SJSA1 (cell line): ENCODE measurements around the gene RPS6KA2. TPM values are rescaled to one million over a fixed set of nuclear protein-coding genes. Genes with fewer than 3 reads are reported as not detected.
"Not testable (repeated sequence)": the region's sequence is repeated elsewhere in the genome, so short reads cannot be mapped to it uniquely, and the experiment has no call there.

Experiments
- DNase-seq, 2 experiments: peaks; one replicate each; pipeline ENCODE4 v3.0.0-alpha.2; 2015 to 2020; ENCODE audit warnings: low spot score in 2 of 2, low read depth in 1 of 2
- H3K27ac ChIP-seq: fragments of 250-450 bp; sonication (Bioruptor Pico); 2 replicates; pipeline ENCODE4 v1.5.1; 2020; ENCODE audit warnings: mild to moderate bottlenecking, moderate library complexity
- H3K27me3 ChIP-seq: fragments of 250-450 bp; sonication (Bioruptor Pico); replicated peaks from 2 replicates; pipeline ENCODE4 v1.5.1; 2020; ENCODE audit warnings: mild to moderate bottlenecking, moderate library complexity
- H3K36me3 ChIP-seq: fragments of 250-450 bp; sonication (Bioruptor Pico); 2 replicates; pipeline ENCODE4 v1.5.1; 2020; ENCODE audit warnings: mild to moderate bottlenecking
- H3K4me1 ChIP-seq: fragments of 250-450 bp; sonication (Bioruptor Pico); replicated peaks from 2 replicates; pipeline ENCODE4 v1.6.1; 2021; ENCODE audit warnings: mild to moderate bottlenecking
- H3K4me3 ChIP-seq: fragments of 250-450 bp; sonication (Bioruptor Pico); 2 replicates; pipeline ENCODE4 v1.5.1; 2020; ENCODE audit warnings: mild to moderate bottlenecking
- H3K9me3 ChIP-seq: fragments of 250-450 bp; sonication (Bioruptor Pico); replicated peaks from 2 replicates; pipeline ENCODE4 v1.5.1; 2020; ENCODE audit warnings: mild to moderate bottlenecking
- total RNA-seq: library from RNA; depleted of rRNA; stranded (reverse); fragments of >200 nt; shearing (Covaris generic); gene quantifications from 2 replicates; pipeline ENCODE4 v1.2.3, GENCODE V29; 2014

Gene RPS6KA2
- total RNA-seq, 1 experiment from 2014 or later: 16.2 TPM

DNA sequence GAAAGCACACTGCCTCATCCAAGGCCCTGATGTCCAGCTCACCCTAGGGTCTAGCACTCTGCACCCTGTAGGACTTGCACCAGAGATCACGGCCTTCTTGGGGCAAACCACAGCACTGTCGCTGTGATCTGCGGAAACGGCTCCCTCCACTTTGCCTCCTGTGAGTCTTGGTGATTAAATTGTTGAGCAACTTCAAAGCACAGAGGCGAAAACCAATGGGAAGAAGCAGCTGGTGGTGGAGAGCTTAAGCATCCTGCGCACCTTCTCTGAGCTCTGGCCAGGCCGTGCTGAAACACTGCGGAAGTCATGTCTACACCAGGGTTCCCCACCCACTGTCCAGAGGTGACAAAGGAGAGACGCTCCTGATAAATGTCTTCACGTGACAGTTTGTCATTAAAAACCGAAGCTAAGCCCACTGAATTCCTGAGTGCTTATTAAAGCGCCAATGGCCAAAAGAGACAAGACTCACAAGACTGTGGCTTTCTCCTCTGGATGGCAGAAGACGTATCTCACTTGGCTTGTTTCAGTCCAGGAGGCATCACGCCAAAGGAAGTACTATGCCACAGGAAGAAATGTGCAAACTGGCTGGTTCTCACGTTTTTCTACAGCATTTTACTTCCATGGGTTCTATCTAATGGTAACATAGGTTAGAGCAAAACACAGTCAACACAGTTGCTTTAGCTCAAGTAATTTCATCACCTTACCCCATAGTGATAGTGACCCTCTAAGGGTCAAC lies 43.7 kb downstream of the RPS6KA2 start:
- Histone ChIP-seq H3K4me3 (no peak overlapping the region), H3K27me3 (no peaks in the 10 kb centered on the region), H3K27ac (no peak overlapping the region), H3K36me3 (no peaks in the 10 kb centered on the region), H3K9me3 (no peaks in the 10 kb centered on the region), H3K4me1 (peaks cover 13% of the 10 kb centered on the region)
- no peak for DNase-seq

- H3K27me3 ChIP-seq: no peaks in the 10 kb centered on the region
- no peaks in the 10 kb centered on the region for H3K9me3 ChIP-seq
- H3K27ac ChIP-seq: no peak overlapping the region
- no peak for DNase-seq
- peaks cover 13% of the 10 kb centered on the region for H3K4me1 ChIP-seq
- no peak overlapping the region for H3K4me3 ChIP-seq
- no peaks in the 10 kb centered on the region for H3K36me3 ChIP-seq
Observed at GRCh38 chr6:166582258-166582657, 44.8 kb downstream of the RPS6KA2 start.

- H3K4me3 ChIP-seq, H3K9me3 ChIP-seq, DNase-seq, H3K36me3 ChIP-seq, H3K27ac ChIP-seq, H3K27me3 ChIP-seq: not testable (repeated sequence)
- H3K4me1 ChIP-seq: peaks cover 13% of the 10 kb centered on the region
Observed at GRCh38 chr6:166581801-166582200, 45.2 kb downstream of the RPS6KA2 start.

- Histone ChIP-seq H3K36me3 (no peaks in the 10 kb centered on the region), H3K9me3 (no peaks in the 10 kb centered on the region), H3K27ac (peak overlapping the region; percentile 43; the same call in 1 of the 2 replicates), H3K4me1 (peaks cover 13% of the 10 kb centered on the region), H3K27me3 (no peaks in the 10 kb centered on the region), H3K4me3 (no peak overlapping the region)
- no peak for DNase-seq
Observed at GRCh38 chr6:166581091-166581511, 46.0 kb downstream of the RPS6KA2 start.

DNA sequence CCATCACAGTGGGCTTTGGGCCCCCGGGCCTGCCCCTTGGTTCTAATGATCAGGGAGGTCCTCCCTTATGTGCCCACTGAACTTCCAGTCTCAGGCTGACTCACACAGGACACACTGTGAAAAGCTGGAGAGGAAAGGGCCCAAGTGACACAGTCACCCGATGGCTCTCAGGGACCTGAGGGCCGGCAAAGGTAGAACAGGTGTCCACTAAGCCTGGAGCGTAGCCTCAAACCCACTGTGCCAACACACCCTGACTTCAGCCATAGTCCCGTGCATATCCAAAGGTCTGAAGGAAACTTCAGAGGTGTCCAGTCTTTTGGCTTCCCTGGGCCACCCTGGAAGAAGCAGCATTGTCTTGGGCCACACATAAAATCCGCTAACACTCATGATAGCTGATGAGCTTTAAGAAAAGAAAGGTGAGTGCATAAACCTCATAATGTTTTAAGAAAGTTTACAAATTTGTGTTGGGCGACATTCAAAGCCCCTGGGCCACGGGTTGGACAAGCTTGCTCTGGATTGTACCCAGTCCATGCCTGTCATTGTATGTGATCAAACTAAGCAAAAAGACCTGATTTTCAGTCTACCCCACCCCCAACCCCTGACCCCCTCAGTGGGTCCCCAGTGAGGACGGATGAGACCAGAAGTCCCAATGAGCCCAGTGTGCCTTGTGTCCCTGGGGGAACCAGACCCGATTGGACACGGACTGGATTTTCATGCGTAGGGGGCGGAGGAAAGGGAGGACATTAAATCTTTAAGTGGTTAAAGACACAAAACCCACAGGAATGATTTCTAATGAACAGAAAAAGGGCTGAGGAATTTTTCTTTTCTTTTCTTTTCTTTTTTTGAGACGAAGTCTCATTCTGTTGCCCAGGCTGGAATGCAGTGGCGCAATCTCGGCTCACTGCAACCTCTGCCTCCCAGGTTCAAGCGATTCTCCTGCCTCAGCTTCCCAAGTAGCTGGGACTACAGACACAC lies 46.7 kb downstream of the RPS6KA2 start:
- no peaks in the 10 kb centered on the region for H3K27me3 ChIP-seq

DNA sequence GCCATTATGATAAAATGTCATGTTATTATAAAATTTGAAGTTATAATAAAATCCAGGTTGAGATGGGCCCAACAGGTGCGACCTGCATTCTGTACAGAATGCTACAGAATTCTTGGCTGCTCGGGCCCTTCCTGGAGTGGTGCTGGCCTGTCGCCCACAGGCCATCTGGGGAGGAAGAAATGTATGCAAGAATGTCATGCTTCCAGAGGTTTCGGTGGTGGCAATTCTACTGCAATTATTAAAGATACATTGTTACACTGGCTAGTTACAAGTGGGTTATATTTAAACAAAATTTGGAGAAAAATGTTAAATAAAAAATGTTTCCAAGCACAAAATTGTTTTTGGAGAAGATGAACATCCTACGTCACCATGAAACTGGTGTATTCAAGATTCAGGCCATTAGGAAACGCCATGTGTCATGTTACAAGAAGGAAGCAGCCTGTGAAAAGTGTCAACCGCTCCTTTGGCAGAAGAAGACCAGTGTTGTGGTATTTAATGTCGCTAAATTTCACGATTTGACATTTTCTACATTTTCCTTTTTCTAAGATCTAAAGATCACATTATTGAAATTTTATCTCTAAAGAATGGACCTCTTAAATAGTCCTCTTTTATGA lies 47.7 kb downstream of the RPS6KA2 start:
- H3K9me3 ChIP-seq: no peaks in the 10 kb centered on the region
- H3K4me3 ChIP-seq: no peak overlapping the region
- H3K36me3 ChIP-seq: no peaks in the 10 kb centered on the region
- DNase-seq: no peak
- H3K27ac ChIP-seq: no peak overlapping the region
- peaks cover 13% of the 10 kb centered on the region for H3K4me1 ChIP-seq
- H3K27me3 ChIP-seq: no peaks in the 10 kb centered on the region

More for the DNA sequence above, 46.7 kb downstream of the RPS6KA2 start:
- Histone ChIP-seq H3K9me3 (no peaks in the 10 kb centered on the region), H3K4me1 (peaks cover 13% of the 10 kb centered on the region), H3K4me3 (no peak overlapping the region), H3K36me3 (no peaks in the 10 kb centered on the region), H3K27ac (peak overlapping the region; percentile 43; the same call in 1 of the 2 replicates)
- no peak for DNase-seq

- Histone ChIP-seq H3K27me3 (no peaks in the 10 kb centered on the region), H3K36me3 (no peaks in the 10 kb centered on the region), H3K4me3 (no peak overlapping the region), H3K4me1 (peaks cover 13% of the 10 kb centered on the region), H3K27ac (no peak overlapping the region), H3K9me3 (no peaks in the 10 kb centered on the region)
- DNase-seq: no peak
Observed at GRCh38 chr6:166578536-166579236, 48.4 kb downstream of the RPS6KA2 start.

DNA sequence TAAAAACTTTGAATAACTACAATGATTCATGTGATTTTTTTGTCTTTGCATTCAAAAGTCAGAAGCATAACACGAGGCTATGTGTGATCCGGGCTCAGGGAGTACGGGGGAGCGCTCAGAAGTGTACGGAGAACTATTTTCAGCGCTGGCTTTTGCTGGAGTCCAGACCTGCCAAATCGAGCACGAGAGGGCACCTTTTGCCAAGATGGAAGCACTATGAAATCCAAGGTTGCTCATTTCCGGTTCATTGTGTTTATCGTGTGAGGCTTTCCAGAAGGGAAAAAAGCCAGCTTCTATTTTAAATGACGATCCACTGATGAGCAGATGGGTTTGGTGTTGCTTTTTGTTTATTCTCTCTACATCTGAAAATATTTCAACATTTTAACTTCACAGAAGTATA lies 51.8 kb downstream of the RPS6KA2 start:
- H3K36me3 ChIP-seq: no peaks in the 10 kb centered on the region
- H3K4me3 ChIP-seq: no peak overlapping the region
- peaks cover 29% of the 10 kb centered on the region for H3K4me1 ChIP-seq
- no peaks in the 10 kb centered on the region for H3K9me3 ChIP-seq
- no peak for DNase-seq
- no peaks in the 10 kb centered on the region for H3K27me3 ChIP-seq
- H3K27ac ChIP-seq: no peak overlapping the region

DNA sequence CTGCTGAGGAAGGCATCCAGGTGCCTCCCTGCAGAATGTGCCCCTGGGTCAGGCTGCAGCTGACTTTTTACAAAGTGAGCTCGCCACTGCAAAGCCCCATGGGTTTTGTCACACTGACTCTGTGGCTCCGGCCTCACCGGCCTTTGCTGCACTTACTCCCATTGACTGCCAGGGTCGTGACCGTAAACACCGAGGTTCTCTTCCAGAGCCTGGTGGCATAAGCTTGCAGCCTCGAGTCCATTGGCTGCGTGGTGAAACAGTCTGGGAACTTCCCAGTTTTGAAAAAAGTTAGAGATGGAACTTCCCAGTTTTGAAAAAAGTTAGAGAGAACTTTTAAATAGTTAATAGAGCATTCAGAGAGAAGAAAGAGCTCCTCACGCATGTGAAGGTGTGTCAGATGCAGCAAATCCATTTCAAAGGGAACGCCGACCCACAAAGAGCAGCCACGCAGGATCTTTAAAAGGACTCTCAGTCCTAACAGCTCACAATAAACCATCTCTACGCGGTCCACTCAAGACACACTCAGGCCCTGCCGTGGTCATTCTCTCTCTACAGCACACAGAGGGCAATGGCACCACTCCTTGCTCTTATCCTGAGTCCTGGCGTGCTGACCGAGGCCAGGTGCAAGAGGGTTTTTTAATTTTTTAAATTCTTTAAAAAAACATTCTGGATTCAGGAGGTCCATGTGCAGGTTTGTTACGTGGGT lies 53.4 kb downstream of the RPS6KA2 start:
- H3K4me3 ChIP-seq: no peak overlapping the region
- DNase-seq: no peak
- peaks cover 26% of the 10 kb centered on the region for H3K4me1 ChIP-seq
- no peaks in the 10 kb centered on the region for H3K36me3 ChIP-seq
- no peaks in the 10 kb centered on the region for H3K9me3 ChIP-seq
- H3K27me3 ChIP-seq: no peaks in the 10 kb centered on the region
- H3K27ac ChIP-seq: no peak overlapping the region

GRCh38 chr6:166572370-166573261 lies 54.4 kb downstream of the RPS6KA2 start:
- Histone ChIP-seq H3K27me3 (no peaks in the 10 kb centered on the region), H3K27ac (peak overlapping the region; percentile 79), H3K9me3 (no peaks in the 10 kb centered on the region), H3K36me3 (no peaks in the 10 kb centered on the region), H3K4me3 (no peak overlapping the region), H3K4me1 (peaks cover 33% of the 10 kb centered on the region)
- DNase-seq: peak; percentile 81 to 87

- no peak overlapping the region for H3K27ac ChIP-seq
- peak in 1 of 2 experiments; percentile 28 for DNase-seq
- no peaks in the 10 kb centered on the region for H3K36me3 ChIP-seq
- no peaks in the 10 kb centered on the region for H3K27me3 ChIP-seq
- no peaks in the 10 kb centered on the region for H3K9me3 ChIP-seq
- peaks cover 48% of the 10 kb centered on the region for H3K4me1 ChIP-seq
- no peak overlapping the region for H3K4me3 ChIP-seq
Observed at GRCh38 chr6:166570929-166571713, 55.9 kb downstream of the RPS6KA2 start.
